Astrocyte (in vitro differentiated cells and primary cell): Measurements from ENCODE around the gene GRAP.

ENCODE experiments used
- CTCF ChIP-seq: IDR thresholded peaks from 2 replicates; pipeline ENCODE4 v1.5.1; 2011; ENCODE audit warnings: low read depth, mild to moderate bottlenecking, inconsistent platforms, low read length, moderate library complexity; ENCODE audit not compliant: insufficient read depth
- EZH2 ChIP-seq: IDR thresholded peaks from 2 replicates; pipeline ENCODE4 v1.6.1; 2012; ENCODE audit warnings: mild to moderate bottlenecking, low read length, inconsistent platforms; ENCODE audit not compliant: insufficient read depth

DNA sequence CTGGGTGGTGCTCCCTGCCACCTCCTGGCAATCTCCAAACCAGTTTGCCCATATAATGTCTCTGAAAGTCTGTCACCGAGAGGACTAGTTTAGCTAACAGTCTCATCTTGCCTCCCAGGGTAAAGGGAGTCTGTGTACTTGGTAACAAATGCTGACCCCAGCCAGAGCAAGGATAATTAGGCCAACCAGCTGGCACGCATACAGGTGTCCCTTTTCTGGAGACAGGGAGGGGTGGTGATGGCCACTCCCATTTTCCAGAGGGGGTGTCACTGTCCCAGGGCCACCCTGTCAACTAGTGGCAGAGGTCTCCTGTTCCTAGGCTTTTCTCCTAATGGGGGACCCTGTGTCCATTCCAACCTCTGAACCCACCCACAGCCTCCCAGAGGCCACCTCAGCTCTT lies 50.3 kb downstream of the GRAP start:
- TF ChIP-seq CTCF (no peak), EZH2 (no peak)
